ENCODE data around the gene MVD. TPM values are rescaled to one million over a fixed set of nuclear protein-coding genes. Genes with fewer than 3 reads are reported as not detected.

MVD gene
- total RNA-seq, 2 donors from 2014 or later: 64.5 to 80.5 TPM

- peaks cover 44% of the 10 kb centered on the region for H3K4me1 Mint-ChIP-seq (ENCODE audit: low read depth)
- ATAC-seq (replicated peaks in 1 of 2) (peak; percentile 45 to 57), DNase-seq (peak; percentile 74 to 80)
- H3K36me3 Mint-ChIP-seq (ENCODE audit: insufficient read depth in 2 of 2): peaks cover 2 to 7% of the 10 kb centered on the region in 2 donors
- H3K4me3 Mint-ChIP-seq: peak overlapping the region; percentile 80 to 83
- peaks cover 15% of the 10 kb centered on the region for H3K27me3 Mint-ChIP-seq (ENCODE audit: low read depth)
- no peak overlapping the region for H3K27ac Mint-ChIP-seq
- H3K9me3 Mint-ChIP-seq: no peaks in the 10 kb centered on the region
These were observed 28.5 kb downstream of the MVD start for GRCh38 chr16:88634141-88634993.

- Mint-ChIP-seq H3K4me1 (ENCODE audit: low read depth) (peaks cover 44% of the 10 kb centered on the region), H3K36me3 (ENCODE audit: insufficient read depth in 2 of 2) (peaks cover 2 to 7% of the 10 kb centered on the region in 2 donors), H3K4me3 (peak overlapping the region; percentile 80 to 83), H3K27me3 (ENCODE audit: low read depth) (peaks cover 15% of the 10 kb centered on the region), H3K9me3 (no peaks in the 10 kb centered on the region), H3K27ac (no peak overlapping the region)
- DNase-seq: peak; percentile 59 to 61
- ATAC-seq (replicated peaks in 1 of 2): peak; percentile 38 to 48
These were observed 29.2 kb downstream of the MVD start for GRCh38 chr16:88633684-88634140.

GRCh38 chr16:88632587-88632930 is 30.3 kb downstream of the MVD start:
- Mint-ChIP-seq H3K27ac (no peak overlapping the region), H3K4me1 (ENCODE audit: low read depth) (peaks cover 36% of the 10 kb centered on the region), H3K4me3 (no peak overlapping the region), H3K36me3 (ENCODE audit: insufficient read depth in 2 of 2) (peaks cover 2 to 7% of the 10 kb centered on the region in 2 donors), H3K9me3 (no peaks in the 10 kb centered on the region), H3K27me3 (ENCODE audit: low read depth) (peaks cover 5% of the 10 kb centered on the region)
- DNase-seq: no peak
- no peak for ATAC-seq (replicated peaks in 1 of 2)

GRCh38 chr16:88631920-88632586 is 30.8 kb downstream of the MVD start:
- ATAC-seq (replicated peaks in 1 of 2) (no peak), DNase-seq (no peak)
- Mint-ChIP-seq H3K4me1 (ENCODE audit: low read depth) (peaks cover 31% of the 10 kb centered on the region), H3K4me3 (no peak overlapping the region), H3K27ac (no peak overlapping the region), H3K36me3 (ENCODE audit: insufficient read depth in 2 of 2) (peaks cover 0 to 8% of the 10 kb centered on the region in 2 donors), H3K27me3 (ENCODE audit: low read depth) (peaks cover under 1% of the 10 kb centered on the region), H3K9me3 (no peaks in the 10 kb centered on the region)

- Mint-ChIP-seq H3K27ac (no peak overlapping the region), H3K9me3 (no peaks in the 10 kb centered on the region), H3K36me3 (ENCODE audit: insufficient read depth in 2 of 2) (peaks cover 0 to 13% of the 10 kb centered on the region in 2 donors), H3K4me1 (ENCODE audit: low read depth) (peaks cover 28% of the 10 kb centered on the region), H3K27me3 (ENCODE audit: low read depth) (no peaks in the 10 kb centered on the region), H3K4me3 (no peak overlapping the region)
- DNase-seq: no peak
- no peak for ATAC-seq (replicated peaks in 1 of 2)
These were observed 31.5 kb downstream of the MVD start for GRCh38 chr16:88631384-88631783.

- Mint-ChIP-seq H3K27ac (no peak overlapping the region), H3K4me1 (ENCODE audit: low read depth) (peaks cover 23% of the 10 kb centered on the region), H3K4me3 (no peak overlapping the region), H3K27me3 (ENCODE audit: low read depth) (no peaks in the 10 kb centered on the region), H3K9me3 (no peaks in the 10 kb centered on the region), H3K36me3 (ENCODE audit: insufficient read depth in 2 of 2) (peaks cover 0 to 15% of the 10 kb centered on the region in 2 donors)
- DNase-seq (no peak), ATAC-seq (replicated peaks in 1 of 2) (no peak)
These were observed 31.9 kb downstream of the MVD start for GRCh38 chr16:88630941-88631340.

GRCh38 chr16:88630433-88630832 is 32.5 kb downstream of the MVD start:
- no peak overlapping the region for H3K27ac Mint-ChIP-seq
- ATAC-seq (replicated peaks in 1 of 2): no peak

GRCh38 chr16:88629835-88630234 is 33.1 kb downstream of the MVD start:
- Mint-ChIP-seq H3K9me3 (no peaks in the 10 kb centered on the region), H3K4me3 (no peak overlapping the region), H3K4me1 (ENCODE audit: low read depth) (peaks cover 14% of the 10 kb centered on the region), H3K27ac (no peak overlapping the region), H3K27me3 (ENCODE audit: low read depth) (no peaks in the 10 kb centered on the region), H3K36me3 (ENCODE audit: insufficient read depth in 2 of 2) (peaks cover 0 to 15% of the 10 kb centered on the region in 2 donors)
- no peak for ATAC-seq (replicated peaks in 1 of 2)
- DNase-seq: no peak

More at GRCh38 chr16:88630433-88630832, 32.5 kb downstream of the MVD start:
- DNase-seq: no peak
- Mint-ChIP-seq H3K9me3 (no peaks in the 10 kb centered on the region), H3K27me3 (ENCODE audit: low read depth) (no peaks in the 10 kb centered on the region), H3K4me3 (no peak overlapping the region), H3K4me1 (ENCODE audit: low read depth) (peaks cover 20% of the 10 kb centered on the region), H3K36me3 (ENCODE audit: insufficient read depth in 2 of 2) (peaks cover 0 to 15% of the 10 kb centered on the region in 2 donors)

- DNase-seq (peak in 1 of 2 donors; percentile 26), ATAC-seq (replicated peaks in 1 of 2) (no peak)
- Mint-ChIP-seq H3K4me3 (no peak overlapping the region), H3K9me3 (no peaks in the 10 kb centered on the region), H3K27me3 (ENCODE audit: low read depth) (no peaks in the 10 kb centered on the region), H3K36me3 (ENCODE audit: insufficient read depth in 2 of 2) (peaks cover 0 to 16% of the 10 kb centered on the region in 2 donors), H3K27ac (no peak overlapping the region), H3K4me1 (ENCODE audit: low read depth) (peaks cover 7% of the 10 kb centered on the region)
These were observed 34.3 kb downstream of the MVD start for GRCh38 chr16:88628512-88628974.

GRCh38 chr16:88627531-88628411 is 35.1 kb downstream of the MVD start:
- DNase-seq (no peak), ATAC-seq (replicated peaks in 1 of 2) (no peak)
- peak overlapping the region; percentile 50 for H3K27ac Mint-ChIP-seq
- H3K4me3 Mint-ChIP-seq: no peak overlapping the region
- H3K9me3 Mint-ChIP-seq: no peaks in the 10 kb centered on the region
- no peaks in the 10 kb centered on the region for H3K4me1 Mint-ChIP-seq (ENCODE audit: low read depth)
- H3K36me3 Mint-ChIP-seq (ENCODE audit: insufficient read depth in 2 of 2): peaks cover 2 to 22% of the 10 kb centered on the region in 2 donors
- H3K27me3 Mint-ChIP-seq (ENCODE audit: low read depth): no peaks in the 10 kb centered on the region

GRCh38 chr16:88626646-88627045 is 36.2 kb downstream of the MVD start:
- H3K36me3 Mint-ChIP-seq (ENCODE audit: insufficient read depth in 2 of 2): peaks cover 2 to 21% of the 10 kb centered on the region in 2 donors

GRCh38 chr16:88624977-88625576 is 37.8 kb downstream of the MVD start:
- H3K27me3 Mint-ChIP-seq (ENCODE audit: low read depth): no peaks in the 10 kb centered on the region
- H3K27ac Mint-ChIP-seq: peak overlapping the region; percentile 42
- DNase-seq (peak; percentile 21 to 52), ATAC-seq (replicated peaks in 1 of 2) (peak; percentile 48 to 70)
- H3K4me1 Mint-ChIP-seq (ENCODE audit: low read depth): peaks cover 8% of the 10 kb centered on the region
- peaks cover 2 to 21% of the 10 kb centered on the region in 2 donors for H3K36me3 Mint-ChIP-seq (ENCODE audit: insufficient read depth in 2 of 2)
- H3K4me3 Mint-ChIP-seq: peak overlapping the region in 1 of 2 donors; percentile 24
- H3K9me3 Mint-ChIP-seq: no peaks in the 10 kb centered on the region

More at GRCh38 chr16:88626646-88627045, 36.2 kb downstream of the MVD start:
- H3K4me1 Mint-ChIP-seq (ENCODE audit: low read depth): no peaks in the 10 kb centered on the region
- DNase-seq (no peak), ATAC-seq (replicated peaks in 1 of 2) (no peak)
- no peak overlapping the region for H3K27ac Mint-ChIP-seq
- H3K27me3 Mint-ChIP-seq (ENCODE audit: low read depth): no peaks in the 10 kb centered on the region
- H3K4me3 Mint-ChIP-seq: no peak overlapping the region
- H3K9me3 Mint-ChIP-seq: no peaks in the 10 kb centered on the region

All from activated T-cell treated with anti-CD3 and anti-CD28 coated beads, Interleukin-2, amount 50 U/mL, for 72 hours (primary cell).